ENCODE measurements around the gene TGM5.
"Not testable (repeated sequence)": the region's sequence is repeated elsewhere in the genome, so short reads cannot be mapped to it uniquely, and the experiment has no call there.

The TGM5 gene, protein sequence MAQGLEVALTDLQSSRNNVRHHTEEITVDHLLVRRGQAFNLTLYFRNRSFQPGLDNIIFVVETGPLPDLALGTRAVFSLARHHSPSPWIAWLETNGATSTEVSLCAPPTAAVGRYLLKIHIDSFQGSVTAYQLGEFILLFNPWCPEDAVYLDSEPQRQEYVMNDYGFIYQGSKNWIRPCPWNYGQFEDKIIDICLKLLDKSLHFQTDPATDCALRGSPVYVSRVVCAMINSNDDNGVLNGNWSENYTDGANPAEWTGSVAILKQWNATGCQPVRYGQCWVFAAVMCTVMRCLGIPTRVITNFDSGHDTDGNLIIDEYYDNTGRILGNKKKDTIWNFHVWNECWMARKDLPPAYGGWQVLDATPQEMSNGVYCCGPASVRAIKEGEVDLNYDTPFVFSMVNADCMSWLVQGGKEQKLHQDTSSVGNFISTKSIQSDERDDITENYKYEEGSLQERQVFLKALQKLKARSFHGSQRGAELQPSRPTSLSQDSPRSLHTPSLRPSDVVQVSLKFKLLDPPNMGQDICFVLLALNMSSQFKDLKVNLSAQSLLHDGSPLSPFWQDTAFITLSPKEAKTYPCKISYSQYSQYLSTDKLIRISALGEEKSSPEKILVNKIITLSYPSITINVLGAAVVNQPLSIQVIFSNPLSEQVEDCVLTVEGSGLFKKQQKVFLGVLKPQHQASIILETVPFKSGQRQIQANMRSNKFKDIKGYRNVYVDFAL

DNA sequence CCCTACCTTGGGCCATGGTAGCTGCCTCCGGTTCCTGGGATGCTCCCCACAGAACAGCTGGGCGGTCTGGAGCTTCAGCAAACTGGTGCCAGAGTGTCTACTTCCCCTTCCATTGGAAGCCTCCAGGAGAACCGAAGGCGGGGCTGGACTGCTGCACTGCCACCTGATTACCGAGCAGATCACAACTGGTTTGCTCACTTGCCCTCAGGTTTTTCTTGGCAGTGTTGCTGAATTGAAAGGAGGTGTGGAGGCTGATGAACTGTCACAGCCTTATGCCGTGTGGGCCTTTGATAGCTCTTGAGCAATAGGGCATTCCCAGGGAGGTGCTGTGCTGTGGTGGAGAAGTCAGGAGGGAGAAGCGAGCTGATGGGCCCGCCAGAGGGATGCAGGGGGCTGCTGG, at the start of gene TGM5:
TSS of gene TGM5 (minus strand) at position 95 of the 400 bp plus-strand sequence. CDS start at position 16, 79 bp downstream.
- DNase-seq: no peak

DNA sequence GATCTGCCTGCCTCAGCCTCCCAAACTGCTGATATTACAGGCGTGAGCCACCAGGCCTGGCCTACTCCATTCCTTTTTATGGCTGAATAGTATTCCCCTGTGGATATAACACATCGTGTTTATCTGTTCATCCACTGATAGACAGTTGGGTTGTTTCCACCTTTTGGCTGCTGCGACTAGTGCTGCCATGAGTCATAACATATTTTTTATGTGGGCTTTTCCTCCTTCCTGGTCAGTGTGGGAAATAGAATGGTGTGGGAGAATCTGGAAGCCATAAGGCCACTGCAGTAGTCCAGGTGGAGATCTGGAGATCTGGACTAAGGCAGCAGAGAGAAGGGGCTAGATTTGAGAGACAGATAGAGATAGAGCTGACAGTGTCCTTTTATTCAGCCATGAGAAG, 47.4 kb upstream of the TGM5 start:
- DNase-seq: no peak

DNA sequence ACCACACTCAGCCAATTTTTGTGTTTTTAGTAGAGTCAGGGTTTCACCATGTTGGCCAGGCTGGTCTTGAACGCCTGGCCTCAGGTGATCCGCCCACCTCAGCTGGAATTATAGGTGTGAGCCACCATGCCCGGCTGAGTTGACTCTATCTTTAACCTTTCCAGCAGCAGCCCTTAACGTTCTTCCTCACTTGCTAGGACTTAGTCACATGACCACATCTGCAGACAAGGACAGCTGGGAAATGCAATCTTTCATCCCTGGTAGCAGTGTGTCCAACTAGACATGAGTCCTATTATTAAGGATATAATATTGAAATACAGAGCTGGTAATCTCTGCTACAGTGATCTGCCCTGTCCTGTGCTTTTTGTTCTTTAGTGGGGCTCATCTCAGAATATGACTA, 45.6 kb upstream of the TGM5 start:
- no peak for DNase-seq

DNA sequence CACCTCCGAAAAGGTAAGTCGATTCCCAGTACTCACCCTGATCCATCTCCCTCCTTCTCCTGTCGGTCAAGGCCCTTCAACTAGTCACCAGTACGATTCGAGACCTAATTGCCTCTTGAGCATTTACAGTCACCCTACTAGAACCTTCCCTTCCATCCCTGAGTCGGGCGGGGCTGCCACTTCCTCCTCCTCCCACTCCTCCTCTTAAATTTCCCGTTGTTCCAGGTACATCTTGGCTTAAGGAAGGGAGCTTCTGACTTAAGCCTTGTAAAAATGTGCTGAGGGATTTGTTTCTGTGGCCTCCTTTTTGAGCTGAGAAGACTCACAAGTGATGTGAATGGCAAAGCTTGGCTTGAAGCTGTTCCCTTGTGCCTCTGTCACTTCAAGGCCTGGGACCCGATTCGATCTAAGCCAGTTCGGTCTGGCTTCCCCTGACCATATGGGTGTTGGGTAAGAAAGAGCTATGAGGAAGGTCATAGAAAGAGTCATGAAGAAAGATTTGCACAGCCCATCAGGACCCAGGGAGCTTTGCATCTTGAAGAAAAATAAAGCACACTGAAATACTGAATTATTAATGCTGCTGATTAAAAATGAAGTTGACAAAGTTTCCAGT, 35.6 kb upstream of the TGM5 start, which contains the start of gene TGM7:
TSS of gene TGM7 (minus strand) at position 51 of the 613 bp plus-strand sequence.
- no peak for DNase-seq

DNA sequence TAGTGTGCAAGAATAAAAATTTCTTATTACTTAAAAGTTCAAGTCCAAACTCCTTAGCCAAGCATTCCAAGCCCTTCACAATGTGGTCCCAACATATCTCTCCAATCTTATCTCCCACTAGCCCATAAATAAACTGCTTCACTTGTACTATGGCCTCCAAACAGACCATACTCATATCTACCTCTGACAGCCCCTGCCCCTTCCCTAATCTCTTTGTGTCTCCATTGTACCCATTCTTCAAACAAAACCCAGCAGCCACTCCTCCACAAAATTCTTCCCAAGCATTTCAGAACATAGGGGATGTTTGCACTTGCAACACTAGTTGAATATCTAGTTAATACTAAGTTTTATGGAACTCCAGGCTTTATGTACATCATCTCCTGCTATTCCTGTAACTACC, 33.2 kb upstream of the TGM5 start:
- DNase-seq: no peak

DNA sequence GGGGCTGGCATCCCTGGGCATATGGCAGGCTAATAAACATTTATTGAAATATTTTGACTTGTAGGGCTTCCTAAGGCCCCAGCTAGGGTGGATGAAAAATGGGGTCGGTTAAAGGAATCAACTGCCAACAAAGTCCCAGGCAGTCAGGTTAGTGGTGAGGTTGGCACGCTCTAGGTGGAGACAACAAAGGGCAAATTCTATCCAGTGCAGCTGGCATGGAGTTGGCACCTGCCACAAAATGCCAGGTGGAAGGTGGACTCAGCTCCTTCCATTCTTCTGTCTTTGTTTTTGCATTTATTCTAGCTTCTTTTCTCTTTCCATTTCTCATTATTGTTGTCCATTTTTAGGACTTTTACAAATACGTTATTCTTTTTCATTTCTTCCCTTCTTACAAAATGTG, 32.7 kb upstream of the TGM5 start:
- no peak for DNase-seq

DNA sequence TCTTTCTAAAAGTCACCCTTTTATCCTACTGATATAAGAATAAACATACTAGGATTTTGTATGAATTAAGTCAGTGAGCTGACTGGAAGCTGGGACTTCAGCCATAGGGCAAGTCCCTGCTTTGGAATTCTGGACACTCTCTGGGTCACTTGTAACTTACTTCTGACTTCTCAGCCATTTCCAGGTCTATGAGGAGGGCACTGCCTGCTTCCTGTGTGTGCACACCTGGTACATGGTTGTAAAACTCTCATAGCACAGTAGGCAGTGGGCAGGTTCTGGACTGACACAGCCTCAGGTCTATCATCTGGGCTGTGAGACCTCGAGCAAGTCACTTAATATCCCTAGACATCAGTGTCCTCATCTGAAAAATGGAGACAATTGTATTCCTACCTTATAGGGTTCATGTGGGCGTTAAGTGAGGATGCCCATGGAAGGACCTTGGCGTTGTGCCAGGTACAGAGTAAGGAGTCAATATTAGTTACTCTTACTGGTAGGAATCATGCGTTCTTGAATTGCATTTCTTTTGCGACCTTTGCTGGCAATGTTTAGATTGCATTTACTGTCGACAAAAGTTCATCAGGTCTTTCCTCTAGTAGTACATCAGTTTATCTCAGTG, 27.5 kb upstream of the TGM5 start:
- no peak for DNase-seq

DNA sequence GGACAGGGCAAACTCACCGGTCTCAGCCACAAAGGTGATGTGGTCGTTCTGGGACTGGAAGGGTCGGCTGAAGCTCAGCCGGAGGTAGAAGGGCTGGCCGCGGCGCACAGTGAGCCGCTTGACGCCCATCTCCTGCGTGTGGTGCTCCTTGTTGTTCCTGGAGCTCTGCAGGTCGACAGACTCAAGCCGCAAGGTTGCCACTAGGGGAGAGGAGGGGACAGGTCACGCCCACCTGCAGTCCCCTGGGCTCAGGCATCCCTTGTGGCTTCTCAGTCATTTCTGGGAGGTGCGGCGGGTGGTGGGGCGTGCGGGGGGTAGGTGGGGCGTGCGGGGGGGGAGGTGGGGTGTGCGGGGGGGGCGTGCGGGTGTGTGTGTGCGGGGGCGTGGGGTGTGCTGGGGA, 26.7 kb upstream of the TGM5 start:
- DNase-seq: no peak

DNA sequence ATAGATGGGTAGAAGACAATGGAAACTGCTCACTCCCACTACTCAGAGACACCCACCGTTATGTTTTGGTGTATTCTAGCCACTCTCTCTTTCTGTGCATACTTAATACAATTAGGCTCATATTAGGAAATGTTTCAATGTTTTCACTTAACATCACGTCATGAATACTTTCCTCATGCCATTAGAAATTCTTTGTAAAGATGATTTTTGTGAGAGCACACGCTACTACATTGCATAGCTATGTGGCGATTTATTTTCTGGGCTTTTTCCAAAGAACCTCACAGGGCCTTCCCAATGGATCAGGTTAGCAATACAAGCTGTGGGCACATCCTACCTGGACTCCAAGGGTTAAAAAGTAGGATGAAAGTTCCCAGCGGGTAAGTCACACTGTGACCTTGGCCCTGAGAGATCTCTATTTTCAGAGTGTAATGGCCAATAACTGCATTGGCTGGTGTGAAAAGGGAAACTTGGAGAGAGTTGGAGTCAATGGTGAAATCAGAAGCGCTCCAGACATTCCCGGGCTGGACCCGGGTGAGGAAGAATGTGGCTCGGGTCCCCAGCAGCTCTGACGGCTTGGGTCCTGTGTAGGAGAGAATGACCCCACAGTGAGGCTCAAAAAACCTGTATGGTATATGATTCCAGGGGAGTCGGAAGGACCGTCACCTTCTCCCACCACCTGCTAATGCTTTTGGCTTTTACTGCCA, 25.8 kb upstream of the TGM5 start:
- DNase-seq: no peak

DNA sequence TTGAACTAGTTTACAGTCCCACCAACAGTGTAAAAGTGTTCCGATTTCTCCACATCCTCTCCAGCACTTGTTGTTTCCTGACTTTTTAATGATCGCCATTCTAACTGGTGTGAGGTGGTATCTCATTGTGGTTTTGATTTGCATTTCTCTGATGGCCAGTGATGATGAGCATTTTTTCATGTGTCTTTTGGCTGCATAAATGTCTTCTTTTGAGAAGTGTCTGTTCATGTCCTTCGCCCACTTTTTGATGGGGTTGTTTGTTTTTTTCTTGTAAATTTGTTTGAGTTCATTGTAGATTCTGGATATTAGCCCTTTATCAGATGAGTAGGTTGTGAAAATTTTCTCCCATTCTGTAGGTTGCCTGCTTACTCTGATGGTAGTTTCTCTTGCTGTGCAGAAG, 22.9 kb upstream of the TGM5 start:
- not testable (repeated sequence) for DNase-seq

DNA sequence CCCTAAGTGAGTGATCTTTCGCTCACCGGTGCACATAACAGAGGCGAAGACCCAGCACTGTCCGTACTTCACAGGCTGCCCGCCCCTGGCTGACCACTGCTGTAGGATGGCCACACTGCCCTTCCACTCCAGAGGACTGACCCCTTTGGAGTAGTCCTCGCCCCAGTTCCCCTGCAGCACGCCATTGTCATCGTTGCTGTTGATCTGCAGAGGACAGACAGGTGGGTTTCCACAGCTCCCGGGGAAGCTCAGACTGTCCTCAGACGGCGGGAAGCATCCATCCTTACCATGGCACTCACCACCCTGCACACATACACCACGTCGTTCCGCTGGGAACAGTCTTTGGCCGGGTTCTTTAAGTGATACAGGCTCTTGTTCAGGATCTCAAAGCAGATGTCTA, 20.5 kb upstream of the TGM5 start:
- no peak for DNase-seq

DNA sequence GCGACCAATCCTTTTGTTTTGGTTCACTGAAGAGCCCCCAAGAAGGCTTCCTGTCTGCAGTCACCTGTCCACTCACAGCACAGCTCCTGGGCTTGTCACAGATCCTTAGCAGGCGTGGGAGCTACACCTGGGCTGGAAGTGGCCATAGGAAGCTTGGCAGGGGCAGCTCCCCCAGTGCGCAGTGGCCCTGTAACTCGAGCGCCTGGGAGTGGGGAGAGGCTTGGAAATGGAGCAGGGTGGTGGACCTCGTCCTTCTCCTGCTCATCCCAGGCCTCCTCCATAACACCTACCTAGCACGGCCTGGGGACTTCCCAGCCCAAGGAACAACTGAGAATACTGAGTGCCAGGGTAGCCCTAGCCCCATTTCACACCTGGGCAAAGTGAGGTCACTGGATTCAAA, 19.3 kb upstream of the TGM5 start:
- DNase-seq: no peak

DNA sequence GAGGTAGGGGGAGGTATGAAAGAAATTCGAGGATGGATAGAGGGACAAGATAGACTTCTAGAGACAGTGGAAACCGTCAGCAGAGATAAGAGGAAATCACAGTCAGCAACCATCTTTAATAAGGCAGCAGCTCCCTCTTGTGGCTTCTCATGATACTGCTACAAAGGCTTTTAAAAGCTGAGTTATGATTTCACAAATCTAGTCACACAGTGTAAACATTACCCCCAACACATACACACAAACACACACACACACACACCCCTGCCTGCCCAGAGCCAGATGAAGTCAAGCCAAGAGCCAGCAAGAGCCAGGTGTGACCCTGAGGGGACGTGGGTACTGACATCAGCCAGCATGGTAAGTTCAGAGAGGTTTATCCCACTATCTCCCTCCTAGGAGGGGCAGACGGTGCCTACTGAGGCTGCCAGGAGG, 18.9 kb upstream of the TGM5 start:
- DNase-seq: peak; percentile 42

DNA sequence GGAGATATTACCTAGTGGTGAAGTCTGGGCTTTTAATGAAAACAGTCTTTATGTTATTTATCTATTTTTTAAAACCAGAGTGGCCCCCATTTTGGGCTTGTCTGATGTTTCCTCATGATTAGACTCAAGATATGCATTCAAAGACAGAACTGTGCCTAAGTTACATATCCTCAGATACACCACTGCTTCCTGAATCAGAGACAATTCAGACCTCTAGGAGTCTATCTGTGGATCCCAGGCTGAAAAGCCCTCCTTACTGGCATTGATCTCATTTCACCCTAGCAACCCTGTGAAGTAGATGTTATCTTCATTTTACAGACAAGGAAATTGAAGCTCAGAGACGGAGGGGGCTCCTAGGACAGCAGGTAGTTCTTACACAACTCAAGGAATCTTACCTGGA, 16.8 kb upstream of the TGM5 start:
- DNase-seq: no peak

DNA sequence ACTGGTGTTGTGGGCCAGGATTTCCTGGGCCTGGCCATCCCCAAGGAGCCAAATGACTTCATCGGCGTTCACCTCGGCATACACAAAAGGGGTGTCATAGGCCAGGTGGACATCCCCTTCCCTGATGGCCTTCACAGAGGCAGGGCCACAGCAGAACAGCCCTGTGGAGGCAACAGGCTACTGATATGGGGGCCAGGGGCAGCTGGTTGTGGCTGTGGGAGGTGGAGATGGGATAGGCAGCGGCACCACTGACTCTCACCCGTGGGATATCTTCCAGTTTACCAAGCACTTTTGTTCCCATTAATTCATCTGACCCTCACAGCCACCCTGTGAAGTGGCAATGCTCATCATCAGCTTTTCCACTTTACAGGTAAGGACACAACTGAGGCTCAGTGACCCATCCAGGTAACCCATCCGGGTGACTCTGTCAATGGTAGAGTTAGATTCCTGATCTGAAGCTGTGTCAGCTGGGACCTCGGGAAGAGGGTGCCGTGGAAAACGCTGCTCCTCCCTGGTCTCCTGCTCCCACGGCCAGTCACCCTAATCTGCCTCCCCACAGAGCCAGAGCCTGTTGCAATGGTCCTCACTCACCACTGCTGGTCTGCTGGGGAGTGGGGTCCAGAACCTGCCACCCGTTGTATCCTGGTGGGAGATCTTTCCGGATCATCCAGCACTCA, 15.3 kb upstream of the TGM5 start:
- no peak for DNase-seq

DNA sequence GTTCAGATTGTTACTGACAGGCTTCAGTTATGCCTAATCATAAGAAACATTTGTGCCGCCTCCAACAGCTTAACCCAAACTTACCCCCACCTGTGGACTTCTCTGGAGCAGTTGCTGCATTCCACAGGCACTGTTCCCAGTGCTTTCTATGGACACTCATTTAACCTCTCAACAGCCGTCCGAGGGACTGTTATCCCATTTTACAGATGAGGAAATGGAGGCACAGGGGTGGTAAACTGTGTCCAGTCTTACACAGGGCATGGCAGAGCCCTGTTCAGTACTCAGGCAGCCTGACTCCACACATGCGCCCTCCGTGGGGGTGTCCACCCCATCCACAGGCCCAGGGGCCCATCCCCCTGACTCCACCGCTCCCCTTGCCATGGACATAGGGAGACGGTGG, 14.3 kb upstream of the TGM5 start:
- DNase-seq: no peak

DNA sequence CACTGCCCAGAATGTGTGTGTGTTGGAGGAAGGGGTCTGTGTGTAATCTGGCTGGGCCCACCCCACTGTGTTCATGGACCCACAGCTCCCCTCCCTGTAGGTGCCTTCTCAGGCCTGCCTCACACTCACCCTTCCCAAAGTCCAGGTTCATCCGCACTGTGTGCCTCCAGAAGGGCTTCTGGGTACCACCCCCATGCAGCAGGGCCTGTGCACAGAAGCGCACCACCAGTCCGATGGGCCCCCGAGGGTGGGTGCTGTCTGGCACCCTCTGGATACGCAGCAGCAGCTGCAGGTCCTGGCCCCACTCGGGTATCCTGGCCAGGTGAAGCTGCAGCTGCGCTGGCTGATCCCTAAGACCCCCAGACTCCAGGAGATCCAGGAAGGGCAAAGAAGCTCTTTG, 12.8 kb upstream of the TGM5 start:
- no peak for DNase-seq

DNA sequence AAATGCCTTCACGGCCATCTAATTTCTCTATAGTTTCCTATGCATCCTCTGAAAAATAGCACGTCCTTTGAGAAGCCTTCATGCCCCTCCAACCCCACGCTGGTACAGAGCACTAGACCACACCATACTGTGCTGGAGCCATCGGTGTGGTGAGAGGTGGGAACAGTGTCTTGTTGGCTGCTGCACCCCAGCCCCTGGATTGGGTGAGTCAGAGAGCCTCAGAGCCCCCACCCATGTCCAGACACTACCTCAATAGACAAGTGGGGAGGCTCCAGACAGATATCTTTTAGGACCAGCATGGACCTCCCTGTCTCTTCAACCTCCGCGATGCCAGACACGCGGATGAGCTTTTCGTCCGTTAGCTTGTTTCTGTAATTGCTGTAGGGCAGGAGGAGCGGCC, 12.1 kb upstream of the TGM5 start:
- no peak for DNase-seq

DNA sequence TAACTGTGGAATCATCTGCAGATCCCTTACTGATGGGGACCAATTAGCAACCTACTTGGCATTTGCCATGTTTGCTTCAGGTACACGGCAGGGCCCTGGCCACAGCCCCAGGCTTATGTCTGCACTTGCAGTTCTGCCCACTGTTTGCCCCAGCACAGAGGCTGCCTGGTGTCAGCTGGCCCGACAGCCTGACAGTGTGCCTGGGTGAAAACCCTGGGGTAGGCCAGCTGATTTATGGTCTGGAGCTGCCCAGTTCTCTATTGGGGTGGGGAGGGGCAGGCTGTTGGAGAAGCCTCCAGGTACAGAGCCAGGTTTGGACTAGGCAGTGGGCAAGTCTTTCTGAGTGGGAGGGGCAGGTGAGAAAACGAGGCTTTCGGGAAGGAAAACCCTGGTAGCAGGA, 11.2 kb upstream of the TGM5 start:
- DNase-seq: no peak

DNA sequence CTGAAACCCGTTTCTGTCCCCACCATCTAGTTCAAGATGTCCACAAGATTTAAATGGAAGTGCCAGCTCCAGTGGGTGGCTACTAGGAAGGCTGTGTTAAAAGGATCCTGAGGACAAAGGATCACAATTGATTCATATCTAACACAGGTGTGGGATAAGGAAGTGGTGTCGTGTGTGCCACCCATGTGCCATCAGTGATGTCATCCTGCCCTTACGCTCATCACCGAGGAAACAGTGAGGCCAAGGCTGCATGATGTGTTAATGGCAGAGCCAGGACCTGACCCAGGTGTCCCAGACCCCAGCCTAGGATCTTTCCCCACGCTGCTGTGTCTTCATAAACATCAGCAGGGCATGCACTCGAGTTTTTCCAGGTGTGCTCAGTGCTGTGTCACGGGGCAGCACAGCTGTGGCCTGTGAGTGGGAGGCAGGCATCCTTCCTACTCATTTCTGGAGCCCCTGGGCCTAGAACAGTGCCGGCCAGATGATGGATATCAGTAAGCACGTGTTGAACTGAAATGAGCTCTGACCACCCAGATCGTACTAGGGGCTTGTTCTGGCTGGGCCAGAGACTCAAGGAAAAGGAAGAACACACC, 10.6 kb upstream of the TGM5 start:
- DNase-seq: no peak

DNA sequence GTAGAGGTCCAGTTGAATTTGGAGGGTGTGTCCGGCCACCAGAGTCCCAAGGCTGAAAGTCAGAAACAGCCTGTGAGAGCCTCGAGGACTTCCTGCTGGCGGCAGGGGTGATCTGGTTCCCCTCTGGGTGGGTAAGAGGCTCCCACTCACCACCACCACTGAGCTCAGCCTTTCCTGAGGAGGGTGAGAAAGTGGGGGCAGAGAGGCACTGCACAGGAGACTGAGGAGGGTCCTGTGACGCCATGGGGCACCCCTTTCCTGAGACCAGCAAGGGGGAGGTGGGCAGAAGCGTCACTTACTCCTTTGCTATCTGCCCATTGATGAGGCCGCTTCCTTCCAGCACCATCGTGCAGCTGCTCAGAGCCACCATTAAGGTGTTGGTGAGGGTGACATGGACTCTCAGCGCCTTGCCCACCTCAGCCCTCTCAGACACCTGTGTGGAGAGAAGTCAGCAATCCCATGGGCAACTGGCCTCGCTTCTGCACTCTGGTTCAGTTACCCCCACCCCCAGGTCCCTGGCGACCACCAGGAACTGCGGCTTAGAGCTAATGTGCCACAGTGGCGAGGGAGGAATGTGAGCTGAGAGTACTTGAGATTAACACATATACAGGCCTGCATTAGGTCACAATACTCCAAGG, 10.0 kb upstream of the TGM5 start:
- DNase-seq: no peak
